Measurements from ENCODE around the gene C1orf198.
A peak's percentile ranks its signal among the peaks of the same experiment; 100 is the strongest.
"Not testable (repeated sequence)": the region's sequence is repeated elsewhere in the genome, so short reads cannot be mapped to it uniquely, and the experiment has no call there.

Gene C1orf198

GRCh38 chr1:230854423-230854822 lies 13.9 kb downstream of the C1orf198 start:
- H3K4me2 ChIP-seq = no peak overlapping the region
- no peaks in the 10 kb centered on the region for H3K27me3 ChIP-seq
- no peak overlapping the region for H3K27ac ChIP-seq
- peaks cover 44% of the 10 kb centered on the region for H3K36me3 ChIP-seq
- H3K9ac ChIP-seq = no peak overlapping the region
- TF ChIP-seq Cebpa-rat (IDR thresholded peaks at IDR 0.05) = no peak
- H3K9me3 ChIP-seq = peaks cover 6% of the 10 kb centered on the region
- peaks cover 26% of the 10 kb centered on the region for H3K4me1 ChIP-seq
- H3K4me3 ChIP-seq = no peak overlapping the region
- no peaks in the 10 kb centered on the region for H4K20me1 ChIP-seq

- Histone ChIP-seq H3K4me2 (no peak overlapping the region), H3K4me3 (no peak overlapping the region), H3K9me3 (peaks cover 6% of the 10 kb centered on the region), H3K9ac (no peak overlapping the region), H3K4me1 (peaks cover 32% of the 10 kb centered on the region), H3K36me3 (peaks cover 44% of the 10 kb centered on the region), H3K27me3 (no peaks in the 10 kb centered on the region), H4K20me1 (no peaks in the 10 kb centered on the region), H3K27ac (no peak overlapping the region)
- no peak for TF ChIP-seq Cebpa-rat (IDR thresholded peaks at IDR 0.05)
Observed at GRCh38 chr1:230853731-230854130, 14.6 kb downstream of the C1orf198 start.

GRCh38 chr1:230852959-230853358 lies 15.4 kb downstream of the C1orf198 start:
- H3K27me3 ChIP-seq = no peaks in the 10 kb centered on the region
- H3K4me3 ChIP-seq = no peak overlapping the region
- no peaks in the 10 kb centered on the region for H4K20me1 ChIP-seq
- no peak overlapping the region for H3K9ac ChIP-seq
- H3K27ac ChIP-seq = no peak overlapping the region
- H3K4me1 ChIP-seq = peaks cover 40% of the 10 kb centered on the region
- TF ChIP-seq Cebpa-rat (IDR thresholded peaks at IDR 0.05) = no peak
- H3K4me2 ChIP-seq = no peak overlapping the region
- H3K9me3 ChIP-seq = peaks cover 6% of the 10 kb centered on the region
- peaks cover 44% of the 10 kb centered on the region for H3K36me3 ChIP-seq

- Histone ChIP-seq H3K9me3 (peaks cover 6% of the 10 kb centered on the region), H3K4me2 (peak overlapping the region; percentile 70), H3K27me3 (no peaks in the 10 kb centered on the region), H3K4me3 (no peak overlapping the region), H3K27ac (peak overlapping the region; percentile 36; the same call in 1 of the 2 replicates), H3K4me1 (peaks cover 47% of the 10 kb centered on the region), H3K36me3 (peaks cover 38% of the 10 kb centered on the region), H3K9ac (no peak overlapping the region), H4K20me1 (no peaks in the 10 kb centered on the region)
- TF ChIP-seq Cebpa-rat (IDR thresholded peaks at IDR 0.05) = no peak
Observed at GRCh38 chr1:230851291-230851691, 17.0 kb downstream of the C1orf198 start.

- peaks cover 6% of the 10 kb centered on the region for H3K9me3 ChIP-seq
- peak overlapping the region; percentile 70 for H3K4me2 ChIP-seq
- H3K36me3 ChIP-seq = peaks cover 38% of the 10 kb centered on the region
- no peak overlapping the region for H3K4me3 ChIP-seq
- no peak overlapping the region; the same call in 1 of the 2 replicates for H3K27ac ChIP-seq
- peaks cover 47% of the 10 kb centered on the region for H3K4me1 ChIP-seq
- no peak overlapping the region for H3K9ac ChIP-seq
- H3K27me3 ChIP-seq = no peaks in the 10 kb centered on the region
- H4K20me1 ChIP-seq = no peaks in the 10 kb centered on the region
- no peak for TF ChIP-seq Cebpa-rat (IDR thresholded peaks at IDR 0.05)
Observed at GRCh38 chr1:230850547-230850946, 17.8 kb downstream of the C1orf198 start.

GRCh38 chr1:230849451-230850224 lies 18.7 kb downstream of the C1orf198 start:
- peak overlapping the region; percentile 70 for H3K4me2 ChIP-seq
- H3K9ac ChIP-seq = peak overlapping the region; percentile 58; the same call in 1 of the 2 replicates
- peaks cover 6% of the 10 kb centered on the region for H3K9me3 ChIP-seq
- H3K27ac ChIP-seq = peak overlapping the region; percentile 25; the same call in 1 of the 2 replicates
- no peaks in the 10 kb centered on the region for H3K27me3 ChIP-seq
- no peak overlapping the region for H3K4me3 ChIP-seq
- H3K36me3 ChIP-seq = peaks cover 37% of the 10 kb centered on the region
- H4K20me1 ChIP-seq = no peaks in the 10 kb centered on the region
- no peak for TF ChIP-seq Cebpa-rat (IDR thresholded peaks at IDR 0.05)
- peaks cover 47% of the 10 kb centered on the region for H3K4me1 ChIP-seq

- Histone ChIP-seq H3K4me1 (peaks cover 47% of the 10 kb centered on the region), H3K27me3 (no peaks in the 10 kb centered on the region), H3K36me3 (peaks cover 39% of the 10 kb centered on the region), H3K9me3 (peaks cover 6% of the 10 kb centered on the region), H3K4me2 (peak overlapping the region; percentile 70), H3K4me3 (no peak overlapping the region), H4K20me1 (no peaks in the 10 kb centered on the region), H3K27ac (peak overlapping the region; percentile 25; the same call in 1 of the 2 replicates), H3K9ac (no peak overlapping the region)
- no peak for TF ChIP-seq Cebpa-rat (IDR thresholded peaks at IDR 0.05)
Observed at GRCh38 chr1:230848235-230848634, 20.1 kb downstream of the C1orf198 start.

- not testable (repeated sequence) for H3K4me3 ChIP-seq, H3K27me3 ChIP-seq, H4K20me1 ChIP-seq, H3K9me3 ChIP-seq, H3K4me2 ChIP-seq, H3K27ac ChIP-seq, H3K9ac ChIP-seq
- Histone ChIP-seq H3K4me1 (peaks cover 29% of the 10 kb centered on the region), H3K36me3 (peaks cover 53% of the 10 kb centered on the region)
Observed at GRCh38 chr1:230845184-230845583, 23.1 kb downstream of the C1orf198 start.

- H3K4me1 ChIP-seq = peaks cover 22% of the 10 kb centered on the region
- no peak overlapping the region for H3K27ac ChIP-seq
- no peak overlapping the region for H3K4me2 ChIP-seq
- no peak for TF ChIP-seq Cebpa-rat (IDR thresholded peaks at IDR 0.05)
- no peaks in the 10 kb centered on the region for H3K9me3 ChIP-seq
- no peaks in the 10 kb centered on the region for H3K27me3 ChIP-seq
- no peak overlapping the region for H3K9ac ChIP-seq
- no peaks in the 10 kb centered on the region for H4K20me1 ChIP-seq
- H3K4me3 ChIP-seq = no peak overlapping the region
- peaks cover 53% of the 10 kb centered on the region for H3K36me3 ChIP-seq
Observed at GRCh38 chr1:230844561-230844960, 23.8 kb downstream of the C1orf198 start.

- no peak for TF ChIP-seq Cebpa-rat (IDR thresholded peaks at IDR 0.05)
- no peak overlapping the region for H3K9ac ChIP-seq
- H3K36me3 ChIP-seq = peaks cover 60% of the 10 kb centered on the region
Observed at GRCh38 chr1:230843503-230844309, 24.6 kb downstream of the C1orf198 start.

More at GRCh38 chr1:230843503-230844309, 24.6 kb downstream of the C1orf198 start:
- no peak overlapping the region for H3K4me2 ChIP-seq
- H3K9me3 ChIP-seq = no peaks in the 10 kb centered on the region
- no peaks in the 10 kb centered on the region for H4K20me1 ChIP-seq
- no peak overlapping the region for H3K27ac ChIP-seq
- no peaks in the 10 kb centered on the region for H3K27me3 ChIP-seq
- H3K4me3 ChIP-seq = no peak overlapping the region
- H3K4me1 ChIP-seq = peaks cover 14% of the 10 kb centered on the region

All from BLaER1 (cell line).